ENCODE measurements around the gene FAM161B.
A peak's percentile ranks its signal among the peaks of the same experiment; 100 is the strongest.
"Not testable (repeated sequence)": the region's sequence is repeated elsewhere in the genome, so short reads cannot be mapped to it uniquely, and the experiment has no call there.

FAM161B gene

GRCh38 chr14:73944432-73945158, 5.3 kb downstream of the FAM161B start:
- DNase-seq (ENCODE audit: low read depth): no peak

- no peak for DNase-seq (ENCODE audit: low read depth)
Measured at GRCh38 chr14:73943083-73943482, 6.8 kb downstream of the FAM161B start.

- no peak for DNase-seq (ENCODE audit: low read depth)
Measured at GRCh38 chr14:73942180-73942579, 7.7 kb downstream of the FAM161B start.

GRCh38 chr14:73937012-73937411, 12.9 kb downstream of the FAM161B start:
- DNase-seq (ENCODE audit: low read depth): no peak

- DNase-seq (ENCODE audit: low read depth): no peak
Measured at GRCh38 chr14:73936548-73936947, 13.3 kb downstream of the FAM161B start.

GRCh38 chr14:73935666-73936065, 14.2 kb downstream of the FAM161B start:
- DNase-seq (ENCODE audit: low read depth): no peak

GRCh38 chr14:73924337-73924736, 25.6 kb downstream of the FAM161B start:
- DNase-seq (ENCODE audit: low read depth): no peak

GRCh38 chr14:73919457-73919856, 30.4 kb downstream of the FAM161B start:
- DNase-seq (ENCODE audit: low read depth): not testable (repeated sequence)

- DNase-seq (ENCODE audit: low read depth): no peak
Measured at GRCh38 chr14:73916324-73916723, 33.6 kb downstream of the FAM161B start.

- DNase-seq (ENCODE audit: low read depth): no peak
Measured at GRCh38 chr14:73913256-73913655, 36.6 kb downstream of the FAM161B start.

- DNase-seq (ENCODE audit: low read depth): no peak
Measured at GRCh38 chr14:73909681-73910080, 40.2 kb downstream of the FAM161B start.

- DNase-seq (ENCODE audit: low read depth): no peak
Measured at GRCh38 chr14:73903028-73903427, 46.9 kb downstream of the FAM161B start.

- DNase-seq (ENCODE audit: low read depth): no peak
Measured at GRCh38 chr14:73896521-73896920, 53.4 kb downstream of the FAM161B start.

GRCh38 chr14:73895939-73896338, 54.0 kb downstream of the FAM161B start:
- DNase-seq (ENCODE audit: low read depth): no peak

- DNase-seq (ENCODE audit: low read depth): not testable (repeated sequence)
Measured at GRCh38 chr14:73894180-73894687, 55.7 kb downstream of the FAM161B start.

- DNase-seq (ENCODE audit: low read depth): no peak
Measured at GRCh38 chr14:73889376-73889775, 60.5 kb downstream of the FAM161B start.

- no peak for DNase-seq (ENCODE audit: low read depth)
Measured at GRCh38 chr14:73888971-73889370, 60.9 kb downstream of the FAM161B start.

GRCh38 chr14:73888460-73888725, 61.5 kb downstream of the FAM161B start:
- DNase-seq (ENCODE audit: low read depth): no peak

- DNase-seq (ENCODE audit: low read depth): no peak
Measured at GRCh38 chr14:73887694-73888459, 62.0 kb downstream of the FAM161B start.

GRCh38 chr14:73887318-73887616, 62.6 kb downstream of the FAM161B start:
- DNase-seq (ENCODE audit: low read depth): peak; percentile 15

GRCh38 chr14:73886449-73887317, 63.2 kb downstream of the FAM161B start, which contains the start of gene ZNF410:
Gene ZNF410, plus strand, starts transcription at chr14:73886859. Its CDS starts 5,317 bp downstream, at chr14:73892176.
- peak; percentile 95 for DNase-seq (ENCODE audit: low read depth)

GRCh38 chr14:73884438-73885190, 65.3 kb downstream of the FAM161B start:
- DNase-seq (ENCODE audit: low read depth): no peak

Measured in activated T-cell treated with anti-CD3 and anti-CD28 coated beads for 48 hours (primary cell).